Measurements from ENCODE around the gene EPN1. TPM values are rescaled to one million over a fixed set of nuclear protein-coding genes. Genes with fewer than 3 reads are reported as not detected.

Gene EPN1
- total and polyA plus RNA-seq, 2 of the 8 experiments (the other 6 are each of a cell fraction or from before 2014, with no cell fraction given): 49.6 to 200 TPM

DNA sequence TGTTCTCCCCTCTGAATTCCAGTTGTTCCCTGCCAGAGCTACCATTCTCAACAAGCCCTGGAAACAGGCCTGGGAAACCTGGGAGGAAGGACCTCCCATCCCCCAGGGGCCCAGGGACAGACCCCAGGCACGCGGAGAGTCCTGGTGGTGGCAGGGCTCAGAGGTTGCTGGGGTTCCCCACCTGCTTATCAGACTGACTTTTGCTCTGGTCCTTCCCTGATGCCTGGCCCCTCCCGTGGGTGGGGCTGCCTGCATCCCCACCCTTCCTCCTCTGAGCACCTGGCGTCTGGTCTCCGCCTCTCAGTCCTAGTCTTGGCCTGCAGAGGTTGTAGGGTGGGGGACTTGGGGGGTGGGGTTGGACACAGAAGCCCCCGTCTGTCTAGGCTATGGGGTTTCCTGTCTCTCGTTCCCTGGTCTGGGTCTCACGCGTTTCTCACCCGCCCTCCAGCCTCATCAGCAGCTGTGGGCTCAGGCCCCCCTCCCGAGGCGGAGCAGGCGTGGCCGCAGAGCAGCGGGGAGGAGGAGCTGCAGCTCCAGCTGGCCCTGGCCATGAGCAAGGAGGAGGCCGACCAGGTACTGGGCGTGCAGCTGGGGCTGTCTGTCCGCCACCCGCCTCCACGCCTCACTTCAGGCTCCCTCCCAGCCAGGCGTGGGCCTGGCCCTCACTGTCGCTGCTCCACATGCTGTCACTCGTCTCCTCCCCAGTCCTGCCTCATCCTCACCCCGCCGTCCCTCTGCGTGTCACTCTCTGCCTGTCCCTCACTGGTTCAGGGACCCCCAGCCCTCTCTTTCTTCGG, 13.6 kb downstream of the EPN1 start:
- H3K56ac ChIP-seq (replicated peaks; ENCODE audit: insufficient read length, low read depth, low read length): no peak overlapping the region
- H3K36me3 ChIP-seq (ENCODE audit: control insufficient read depth in 2 of 4, insufficient read depth in 4 of 4, low read length in 3 of 4): peaks cover 2 to 54% (median 14%) of the 10 kb centered on the region in 4 experiments; a peak in 6 of 8 replicates
- no peak overlapping the region for H3K27ac ChIP-seq (ENCODE audit: low read depth, low read length)
- no peak overlapping the region for H2AK5ac ChIP-seq (ENCODE audit: low read depth, low read length)
- POLR2A ChIA-PET (ENCODE audit: partially characterized antibody): interaction anchor here (1.5 kb wide), 1 partner anchor 13 kb away, joined by 4 read pairs; no protein-coding TSS in a partner anchor
- FAIRE-seq (no peak), DNase-seq (ENCODE audit: low read depth in 1 of 2, low spot score in 2 of 2) (no peak)
- H3K9me3 ChIP-seq (ENCODE audit: insufficient read depth in 2 of 2, low read depth in 1 of 2, low read length in 1 of 2): no peaks in the 10 kb centered on the region
- H4K5ac ChIP-seq (ENCODE audit: insufficient read length, low read depth, low read length): no peak overlapping the region
- no peaks in the 10 kb centered on the region for H3K4me1 ChIP-seq (replicated peaks in 1 of 4; ENCODE audit: control insufficient read depth in 3 of 4, insufficient read depth in 4 of 4, low read length in 3 of 4)
- H3K18ac ChIP-seq (ENCODE audit: extremely low read depth, low read length): no peak overlapping the region
- no peaks in the 10 kb centered on the region; a peak in 1 of 7 replicates for H3K27me3 ChIP-seq (replicated peaks in 1 of 4; ENCODE audit: control insufficient read depth in 3 of 4, extremely low read depth in 1 of 4, insufficient read depth in 3 of 4, low read length in 3 of 4)
- no peaks in the 10 kb centered on the region for H3K23me2 ChIP-seq (ENCODE audit: low read depth, low read length)
- CTCF ChIA-PET (ENCODE audit: partially characterized antibody): interaction anchor here (2.2 to 2.7 kb wide), 2 partner anchors 14 to 17 kb away, joined by 6 to 9 read pairs; no protein-coding TSS in a partner anchor
- no peak overlapping the region for H3K4me2 ChIP-seq (ENCODE audit: insufficient read depth in 1 of 2, low read depth in 2 of 2, low read length in 2 of 2)
- no peak overlapping the region for H2BK20ac ChIP-seq (ENCODE audit: low read length)
- H3K79me1 ChIP-seq (ENCODE audit: low read depth, low read length): peaks cover 5% of the 10 kb centered on the region
- H2BK120ac ChIP-seq (replicated peaks; ENCODE audit: low read depth, low read length): no peak overlapping the region
- no peak overlapping the region for H4K91ac ChIP-seq (replicated peaks; ENCODE audit: insufficient read length, low read length)
- no peak overlapping the region for H3K9ac ChIP-seq (replicated peaks in 1 of 4; ENCODE audit: extremely low read depth in 1 of 4, low read depth in 3 of 4, low read length in 3 of 4)
- no peak overlapping the region for H2BK12ac ChIP-seq (ENCODE audit: low read depth, low read length)
- H4K8ac ChIP-seq (ENCODE audit: extremely low read depth, insufficient read depth, low read length): no peak overlapping the region
- H2AFZ ChIP-seq (ENCODE audit: low read length): no peak overlapping the region
- no peak overlapping the region for H3K23ac ChIP-seq (ENCODE audit: insufficient read length)
- no peak overlapping the region for H2BK15ac ChIP-seq (ENCODE audit: low read length)
- H3K4me3 ChIP-seq (ENCODE audit: extremely low read depth in 1 of 4, insufficient read depth in 2 of 4, low read depth in 3 of 4, low read length in 4 of 4): no peak overlapping the region
- H2BK5ac ChIP-seq (ENCODE audit: low read depth, low read length): no peak overlapping the region
- H3K79me2 ChIP-seq (ENCODE audit: control insufficient read depth in 1 of 2, insufficient read depth in 2 of 2, low read length in 2 of 2): peaks cover 0 to 18% of the 10 kb centered on the region in 2 experiments; a peak in 1 of 4 replicates
- H3K14ac ChIP-seq (ENCODE audit: insufficient read length): no peak overlapping the region
- WGBS, 2 experiments (ENCODE audit: extremely low coverage in 1 of 2, insufficient coverage in 1 of 2, insufficient read length in 1 of 2, insufficient replicate concordance in 2 of 2, low coverage in 1 of 2, low lambda C conversion rate in 2 of 2, missing lambda C conversion rate in 1 of 2): 91% methylated on average over 18 of the region's 27 CpGs; no CpG with 5 or more reads in 1 of the 2 experiments
- peaks cover 1 to 39% of the 10 kb centered on the region in 2 experiments for H4K20me1 ChIP-seq (replicated peaks in 1 of 2; ENCODE audit: control insufficient read depth in 1 of 2, insufficient read depth in 2 of 2, low read length in 2 of 2)
- no peak overlapping the region for H3K4ac ChIP-seq (replicated peaks; ENCODE audit: insufficient read length, low read depth, low read length)
- TF ChIP-seq SAP30 (IDR thresholded peaks at IDR 0.05; ENCODE audit: insufficient read depth, insufficient replicate concordance, low read length) (no peak), ATF3 (IDR thresholded peaks at IDR 0.05; ENCODE audit: insufficient read depth, low read depth, low read length) (no peak), JUND (IDR thresholded peaks at IDR 0.05; ENCODE audit: low read length) (no peak), SUZ12 (IDR thresholded peaks at IDR 0.05; ENCODE audit: low read length) (no peak), ASH2L (IDR thresholded peaks at IDR 0.05; ENCODE audit: low read length) (no peak), SIRT6 (IDR thresholded peaks at IDR 0.05; ENCODE audit: low read length) (no peak)
- TF ChIP-seq, protein P1, sequence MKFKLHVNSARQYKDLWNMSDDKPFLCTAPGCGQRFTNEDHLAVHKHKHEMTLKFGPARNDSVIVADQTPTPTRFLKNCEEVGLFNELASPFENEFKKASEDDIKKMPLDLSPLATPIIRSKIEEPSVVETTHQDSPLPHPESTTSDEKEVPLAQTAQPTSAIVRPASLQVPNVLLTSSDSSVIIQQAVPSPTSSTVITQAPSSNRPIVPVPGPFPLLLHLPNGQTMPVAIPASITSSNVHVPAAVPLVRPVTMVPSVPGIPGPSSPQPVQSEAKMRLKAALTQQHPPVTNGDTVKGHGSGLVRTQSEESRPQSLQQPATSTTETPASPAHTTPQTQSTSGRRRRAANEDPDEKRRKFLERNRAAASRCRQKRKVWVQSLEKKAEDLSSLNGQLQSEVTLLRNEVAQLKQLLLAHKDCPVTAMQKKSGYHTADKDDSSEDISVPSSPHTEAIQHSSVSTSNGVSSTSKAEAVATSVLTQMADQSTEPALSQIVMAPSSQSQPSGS (IDR thresholded peaks at IDR 0.05; ENCODE audit: low read length): no peak

All from H1 (cell line).